SK-N-SH (cell line): ENCODE results near the gene LSG1. TPM values are rescaled to one million over a fixed set of nuclear protein-coding genes. Genes with fewer than 3 reads are reported as not detected.

Source experiments
- CTCF ChIA-PET: fragments of 300-600, 350-600 bp; formaldehyde crosslinking; extraction: SDS; loops from one replicate; lab custom pipeline; 2021; lab: Yijun Ruan, JAX
- POLR2A ChIA-PET: fragments of 350-600 bp; sonication (Branson Sonifier 250); formaldehyde crosslinking; extraction: SDS; loops from one replicate; lab custom pipeline; 2020; ENCODE audit warnings: antibody characterized with exemption, inconsistent platforms; lab: Yijun Ruan, JAX
- DNase-seq: peaks from one replicate; pipeline ENCODE4 v3.0.0; 2012
- H2AFZ ChIP-seq: fragments of 200-600 bp; sonication (generic); 2 replicates; pipeline ENCODE4 v1.8.1; 2016; ENCODE audit warnings: antibody characterized with exemption, mild to moderate bottlenecking, low read depth
- H3F3A ChIP-seq: fragments of 200-600 bp; sonication (generic); replicated peaks from 2 replicates; pipeline ENCODE3; 2016; ENCODE audit warnings: antibody characterized with exemption, mild to moderate bottlenecking; ENCODE audit not compliant: insufficient read depth
- H3K27ac ChIP-seq, 2 experiments: fragments of 200-500 bp in 1 of 2; fragments of 200-600 bp in 1 of 2; sonication (Bioruptor generic) in 1 of 2; sonication (generic), shearing (Covaris generic) in 1 of 2; 2 replicates each; pipeline versions ENCODE4 v1.5.1 to v1.6.1; 2014 to 2016; ENCODE audit warnings: low read depth in 2 of 2, inconsistent platforms in 1 of 2, low read length in 1 of 2, mild to moderate bottlenecking in 1 of 2, mixed read lengths in 1 of 2
- H3K27me3 ChIP-seq: fragments of 200-600 bp; sonication (generic), shearing (Covaris generic); 2 replicates; pipeline ENCODE4 v1.6.1; 2016; ENCODE audit warnings: mixed run types; ENCODE audit not compliant: insufficient read depth
- H3K36me3 ChIP-seq, 2 experiments: fragments of 200-500 bp in 1 of 2; fragments of 200-600 bp in 1 of 2; sonication (Bioruptor generic) in 1 of 2; sonication (generic) in 1 of 2; replicated peaks in 1 of 2; 2 replicates each; pipeline versions ENCODE3 to v1.5.1; 2014 to 2016; ENCODE audit warnings: low read length in 1 of 2, mild to moderate bottlenecking in 1 of 2; ENCODE audit not compliant: insufficient read depth in 2 of 2, control insufficient read depth in 1 of 2
- H3K4me1 ChIP-seq, 2 experiments: fragments of 200-500 bp in 1 of 2; fragments of 200-600 bp in 1 of 2; sonication (Bioruptor generic) in 1 of 2; sonication (generic), shearing (Covaris generic) in 1 of 2; 2 replicates each; pipeline versions ENCODE4 v1.5.1 to v1.6.1; 2014 to 2016; ENCODE audit warnings: low read depth in 1 of 2, low read length in 1 of 2, mixed run types in 1 of 2; ENCODE audit not compliant: insufficient read depth in 2 of 2, control insufficient read depth in 1 of 2
- H3K4me2 ChIP-seq: fragments of 200-600 bp; sonication (generic), shearing (Covaris generic); 2 replicates; pipeline ENCODE4 v1.6.1; 2017; ENCODE audit warnings: mixed run types
- H3K4me3 ChIP-seq, 2 experiments: fragments of 200-500 bp in 1 of 2; fragments of 200-600 bp in 1 of 2; sonication (Bioruptor generic) in 1 of 2; sonication (generic), shearing (Covaris generic) in 1 of 2; 2 replicates each; pipeline versions ENCODE4 v1.5.1 to v1.8.1; 2014 to 2016; ENCODE audit warnings: low read depth in 2 of 2, inconsistent platforms in 1 of 2, low read length in 1 of 2, mild to moderate bottlenecking in 1 of 2, mixed read lengths in 1 of 2, moderate library complexity in 1 of 2
- H3K79me2 ChIP-seq: fragments of 200-600 bp; sonication (generic); 2 replicates; pipeline ENCODE4 v1.8.1; 2017; ENCODE audit warnings: mild to moderate bottlenecking; ENCODE audit not compliant: insufficient read depth
- H3K9ac ChIP-seq: fragments of 200-600 bp; sonication (generic); 2 replicates; pipeline ENCODE4 v1.6.1; 2017; ENCODE audit warnings: mixed run types
- H3K9me2 ChIP-seq: fragments of 200-600 bp; sonication (generic); 2 replicates; pipeline ENCODE4 v1.6.1; 2017; ENCODE audit warnings: mixed run types
- H3K9me3 ChIP-seq: fragments of 200-600 bp; sonication (generic); 2 replicates; pipeline ENCODE4 v1.6.1; 2017; ENCODE audit warnings: mixed run types, mild to moderate bottlenecking, moderate library complexity
- H4K20me1 ChIP-seq: fragments of 200-600 bp; sonication (generic); 2 replicates; pipeline ENCODE4 v1.6.1; 2017; ENCODE audit warnings: mild to moderate bottlenecking, mixed run types; ENCODE audit not compliant: insufficient read depth
- EZH2phosphoT487 ChIP-seq: fragments of 200-600 bp; sonication (generic); IDR thresholded peaks from 2 replicates; pipeline ENCODE4 v1.6.1; 2017; ENCODE audit warnings: low read depth, mixed run types, mild to moderate bottlenecking, antibody characterized with exemption, moderate library complexity, borderline replicate concordance
- FOSL2 ChIP-seq: IDR thresholded peaks from 2 replicates; pipeline ENCODE4 v1.4.0; 2012; ENCODE audit warnings: low read depth, mild to moderate bottlenecking, moderate library complexity, borderline replicate concordance
- FOXM1 ChIP-seq: IDR thresholded peaks from 2 replicates; pipeline ENCODE4 v1.4.0; 2012; ENCODE audit warnings: low read depth, mild to moderate bottlenecking
- JUND ChIP-seq: IDR thresholded peaks from 2 replicates; pipeline ENCODE4 v1.4.0; 2012
- MEF2A ChIP-seq: IDR thresholded peaks from 2 replicates; pipeline ENCODE4 v1.4.0; 2012; ENCODE audit warnings: low read depth, borderline replicate concordance
- NFIC ChIP-seq: IDR thresholded peaks from 2 replicates; pipeline ENCODE4 v1.4.0; 2012; ENCODE audit warnings: borderline replicate concordance
- NRF1 ChIP-seq: IDR thresholded peaks from 2 replicates; pipeline ENCODE4 v1.6.1; 2012; ENCODE audit warnings: low read depth, mild to moderate bottlenecking, low read length
- PBX3 ChIP-seq: IDR thresholded peaks from 2 replicates; pipeline ENCODE4; 2012
- POLR2AphosphoS5 ChIP-seq: IDR thresholded peaks from 2 replicates; pipeline ENCODE4 v1.6.1; 2012; ENCODE audit warnings: low read depth, low read length
- RAD21 ChIP-seq: IDR thresholded peaks from 2 replicates; pipeline ENCODE4 v1.6.1; 2012; ENCODE audit warnings: mild to moderate bottlenecking, low read length
- RCOR1 ChIP-seq: fragments of 150-350 bp; IDR thresholded peaks from 2 replicates; pipeline ENCODE4 v1.6.1; 2017; ENCODE audit warnings: antibody characterized with exemption, low read length
- RFX5 ChIP-seq: IDR thresholded peaks from 2 replicates; pipeline ENCODE4 v1.6.1; 2012; ENCODE audit warnings: mild to moderate bottlenecking, improper control_type of control experiment, low read length
- SMC3 ChIP-seq: IDR thresholded peaks from 2 replicates; pipeline ENCODE4 v1.6.1; 2012; ENCODE audit warnings: low read depth, low read length, improper control_type of control experiment
- TAF1 ChIP-seq: IDR thresholded peaks from 2 replicates; pipeline ENCODE4 v1.6.1; 2012; ENCODE audit warnings: low read depth, mild to moderate bottlenecking, low read length, moderate library complexity, borderline replicate concordance
- TEAD4 ChIP-seq: IDR thresholded peaks from 2 replicates; pipeline ENCODE4 v1.4.0; 2012; ENCODE audit warnings: mild to moderate bottlenecking, borderline replicate concordance; ENCODE audit not compliant: insufficient read depth
- YY1 ChIP-seq: IDR thresholded peaks from 2 replicates; pipeline ENCODE4 v1.4.0; 2012; ENCODE audit warnings: low read depth, mild to moderate bottlenecking
- ZBTB33 ChIP-seq: IDR thresholded peaks from 2 replicates; pipeline ENCODE4 v1.4.0; 2012; ENCODE audit warnings: low read depth, borderline replicate concordance
- whole genome bisulfite sequencing: methylation state at CpG from one replicate; pipeline ENCODE4 v1.1.6; 2017; ENCODE audit warnings: low lambda C conversion rate; 5-methylcytosine and 5-hydroxymethylcytosine counted together
- polyA plus RNA-seq, 3 experiments: library from polyadenylated mRNA; depleted of rRNA; stranded (reverse); fragments of >200 nt; gene quantifications; 2 replicates each; pipeline ENCODE4 v1.2.3, GENCODE V29; 2012
- TF ChIP-seq, protein P1 (sequence below): fragments of 150-350 bp; IDR thresholded peaks from 2 replicates; pipeline ENCODE4 v1.6.1; 2017; ENCODE audit warnings: antibody characterized with exemption, low read length, low read depth, borderline replicate concordance
- TF ChIP-seq, protein P2 (sequence below): IDR thresholded peaks from 2 replicates; pipeline ENCODE4 v1.6.1; 2012; ENCODE audit warnings: mild to moderate bottlenecking, low read depth, low read length, moderate library complexity
- TF ChIP-seq, protein P3 (sequence below): fragments of 200-600 bp; sonication (generic); IDR thresholded peaks from 2 replicates; pipeline ENCODE4 v1.6.1; 2017; ENCODE audit warnings: antibody characterized with exemption, mild to moderate bottlenecking, moderate library complexity

Gene LSG1
- polyA plus RNA-seq, 1 of the 3 experiments (the other 2 are of a cell fraction), result 35.1 TPM

DNA sequence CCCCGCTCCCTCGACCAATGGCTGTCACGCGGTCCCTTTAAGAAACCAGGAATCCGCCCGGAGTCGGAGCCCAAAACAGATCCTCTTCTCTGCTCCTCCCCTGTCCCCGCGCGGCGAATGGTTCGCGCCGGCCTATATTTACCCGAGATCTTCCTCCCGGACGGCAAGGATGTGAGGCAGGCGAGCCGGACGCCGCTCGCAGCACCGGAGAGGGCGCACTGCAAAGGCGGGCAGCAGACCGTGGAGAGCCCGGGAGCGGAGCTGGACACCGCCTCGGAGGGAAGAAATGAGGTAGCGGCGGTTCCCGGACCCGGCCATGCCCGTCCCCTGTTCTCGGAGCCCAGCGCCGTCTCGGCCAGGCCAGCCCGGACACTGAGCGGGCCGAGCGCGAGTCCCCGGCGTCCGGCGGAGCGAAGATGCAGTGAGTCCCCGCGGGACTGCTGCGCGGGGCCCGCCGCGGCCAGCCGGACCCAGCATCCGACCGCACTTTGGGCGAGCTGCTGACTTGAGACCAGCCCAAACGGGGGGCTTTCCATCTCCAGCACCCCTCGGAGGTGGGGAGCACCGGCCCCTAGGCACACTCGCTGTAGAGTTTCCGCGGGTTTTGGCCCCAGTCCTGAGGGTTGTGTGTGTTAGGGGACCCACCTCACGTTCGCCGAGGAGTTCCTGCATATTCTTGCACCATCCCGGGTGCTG lies 13.9 kb upstream of the LSG1 start, which contains the start of gene FAM43A:
Gene FAM43A (plus strand): TSS at position 166 of the 696 bp plus-strand sequence. CDS start 944 bp downstream, outside the sequence.
- peaks cover 0 to 4% of the 10 kb centered on the region in 2 experiments for H3K36me3 ChIP-seq
- no peaks in the 10 kb centered on the region for H3K9me3 ChIP-seq
- H3K79me2 ChIP-seq, result no peaks in the 10 kb centered on the region
- DNase-seq, result peak; percentile 93
- peak within 1 kb of the TSS; percentile 60; the same call in 1 of the 2 replicates for H3K9ac ChIP-seq
- 0% methylated on average over 1 of the region's 70 CpGs for WGBS
- H3K4me3 ChIP-seq, result peak within 1 kb of the TSS; percentile 67 to 85
- POLR2A ChIA-PET, result interaction anchor here (0.7 to 2.5 kb wide), 11 partner anchors 9 to 585 kb away, joined by 3 to 10 read pairs (median 3); partner anchors contain the start of genes LSG1 and XXYLT1
- peaks cover 10 to 48% of the 10 kb centered on the region in 2 experiments; a peak in 3 of 4 replicates for H3K4me1 ChIP-seq
- peak within 1 kb of the TSS; percentile 49 to 76; a peak in 3 of 4 replicates for H3K27ac ChIP-seq
- CTCF ChIA-PET, result interaction anchor here (0.7 to 5.3 kb wide), 21 partner anchors 10 to 837 kb away, joined by 3 to 69 read pairs (median 3); partner anchors contain the start of genes LSG1 and XXYLT1
- H3K9me2 ChIP-seq, result no peaks in the 10 kb centered on the region
- no peaks in the 10 kb centered on the region for H3K27me3 ChIP-seq
- H4K20me1 ChIP-seq, result no peaks in the 10 kb centered on the region
- H2AFZ ChIP-seq, result peak within 1 kb of the TSS; percentile 71
- peak within 1 kb of the TSS; percentile 89 for H3K4me2 ChIP-seq
- H3F3A ChIP-seq, result peaks cover 13% of the 10 kb centered on the region
- TF ChIP-seq PBX3, result 0 out of 2 replicates have a peak, but pooled peaks have one; percentile 15
- no peak; the same call in 1 of the 2 replicates for TF ChIP-seq JUND
- peak; percentile 2; the same call in 1 of the 2 replicates for TF ChIP-seq FOSL2
- TF ChIP-seq, protein P1, sequence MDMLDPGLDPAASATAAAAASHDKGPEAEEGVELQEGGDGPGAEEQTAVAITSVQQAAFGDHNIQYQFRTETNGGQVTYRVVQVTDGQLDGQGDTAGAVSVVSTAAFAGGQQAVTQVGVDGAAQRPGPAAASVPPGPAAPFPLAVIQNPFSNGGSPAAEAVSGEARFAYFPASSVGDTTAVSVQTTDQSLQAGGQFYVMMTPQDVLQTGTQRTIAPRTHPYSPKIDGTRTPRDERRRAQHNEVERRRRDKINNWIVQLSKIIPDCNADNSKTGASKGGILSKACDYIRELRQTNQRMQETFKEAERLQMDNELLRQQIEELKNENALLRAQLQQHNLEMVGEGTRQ, result no peak
- peak; percentile 15; the same call in 1 of the 2 replicates for TF ChIP-seq RCOR1
- TF ChIP-seq NFIC, result 0 out of 2 replicates have a peak, but pooled peaks have one; percentile 33
- no peak for TF ChIP-seq MEF2A
- TF ChIP-seq, protein P2, sequence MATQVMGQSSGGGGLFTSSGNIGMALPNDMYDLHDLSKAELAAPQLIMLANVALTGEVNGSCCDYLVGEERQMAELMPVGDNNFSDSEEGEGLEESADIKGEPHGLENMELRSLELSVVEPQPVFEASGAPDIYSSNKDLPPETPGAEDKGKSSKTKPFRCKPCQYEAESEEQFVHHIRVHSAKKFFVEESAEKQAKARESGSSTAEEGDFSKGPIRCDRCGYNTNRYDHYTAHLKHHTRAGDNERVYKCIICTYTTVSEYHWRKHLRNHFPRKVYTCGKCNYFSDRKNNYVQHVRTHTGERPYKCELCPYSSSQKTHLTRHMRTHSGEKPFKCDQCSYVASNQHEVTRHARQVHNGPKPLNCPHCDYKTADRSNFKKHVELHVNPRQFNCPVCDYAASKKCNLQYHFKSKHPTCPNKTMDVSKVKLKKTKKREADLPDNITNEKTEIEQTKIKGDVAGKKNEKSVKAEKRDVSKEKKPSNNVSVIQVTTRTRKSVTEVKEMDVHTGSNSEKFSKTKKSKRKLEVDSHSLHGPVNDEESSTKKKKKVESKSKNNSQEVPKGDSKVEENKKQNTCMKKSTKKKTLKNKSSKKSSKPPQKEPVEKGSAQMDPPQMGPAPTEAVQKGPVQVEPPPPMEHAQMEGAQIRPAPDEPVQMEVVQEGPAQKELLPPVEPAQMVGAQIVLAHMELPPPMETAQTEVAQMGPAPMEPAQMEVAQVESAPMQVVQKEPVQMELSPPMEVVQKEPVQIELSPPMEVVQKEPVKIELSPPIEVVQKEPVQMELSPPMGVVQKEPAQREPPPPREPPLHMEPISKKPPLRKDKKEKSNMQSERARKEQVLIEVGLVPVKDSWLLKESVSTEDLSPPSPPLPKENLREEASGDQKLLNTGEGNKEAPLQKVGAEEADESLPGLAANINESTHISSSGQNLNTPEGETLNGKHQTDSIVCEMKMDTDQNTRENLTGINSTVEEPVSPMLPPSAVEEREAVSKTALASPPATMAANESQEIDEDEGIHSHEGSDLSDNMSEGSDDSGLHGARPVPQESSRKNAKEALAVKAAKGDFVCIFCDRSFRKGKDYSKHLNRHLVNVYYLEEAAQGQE, result peak; percentile 76; the same call in 1 of the 2 replicates
- TF ChIP-seq RAD21, result peak; percentile 30; the same call in 1 of the 2 replicates
- no peak for TF ChIP-seq NRF1
- TF ChIP-seq TEAD4, result no peak
- no peak for TF ChIP-seq RFX5
- TF ChIP-seq, protein P3, sequence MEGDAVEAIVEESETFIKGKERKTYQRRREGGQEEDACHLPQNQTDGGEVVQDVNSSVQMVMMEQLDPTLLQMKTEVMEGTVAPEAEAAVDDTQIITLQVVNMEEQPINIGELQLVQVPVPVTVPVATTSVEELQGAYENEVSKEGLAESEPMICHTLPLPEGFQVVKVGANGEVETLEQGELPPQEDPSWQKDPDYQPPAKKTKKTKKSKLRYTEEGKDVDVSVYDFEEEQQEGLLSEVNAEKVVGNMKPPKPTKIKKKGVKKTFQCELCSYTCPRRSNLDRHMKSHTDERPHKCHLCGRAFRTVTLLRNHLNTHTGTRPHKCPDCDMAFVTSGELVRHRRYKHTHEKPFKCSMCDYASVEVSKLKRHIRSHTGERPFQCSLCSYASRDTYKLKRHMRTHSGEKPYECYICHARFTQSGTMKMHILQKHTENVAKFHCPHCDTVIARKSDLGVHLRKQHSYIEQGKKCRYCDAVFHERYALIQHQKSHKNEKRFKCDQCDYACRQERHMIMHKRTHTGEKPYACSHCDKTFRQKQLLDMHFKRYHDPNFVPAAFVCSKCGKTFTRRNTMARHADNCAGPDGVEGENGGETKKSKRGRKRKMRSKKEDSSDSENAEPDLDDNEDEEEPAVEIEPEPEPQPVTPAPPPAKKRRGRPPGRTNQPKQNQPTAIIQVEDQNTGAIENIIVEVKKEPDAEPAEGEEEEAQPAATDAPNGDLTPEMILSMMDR, result peak; percentile 30
- peak; percentile 40; the same call in 1 of the 2 replicates for TF ChIP-seq SMC3
- no peak for TF ChIP-seq ZBTB33
- TF ChIP-seq FOXM1, result peak; percentile 37; the same call in 1 of the 2 replicates
- TF ChIP-seq POLR2AphosphoS5, result peak; percentile 99
- peak; percentile 97 for TF ChIP-seq TAF1
- peak; percentile 62; the same call in 1 of the 2 replicates for TF ChIP-seq YY1
- TF ChIP-seq EZH2phosphoT487, result no peak
